Keratinocyte (primary cell): Measurements from ENCODE around the gene GCNT2. TPM values are rescaled to one million over a fixed set of nuclear protein-coding genes. Genes with fewer than 3 reads are reported as not detected.

Source experiments
- DNase-seq: peaks from one replicate; pipeline ENCODE4 v3.0.0-alpha.2; 2011; ENCODE audit warnings: low read depth, missing footprints, low spot score
- FAIRE-seq: peaks from 2 replicates; lab custom pipeline; 2011; peaks lifted over from hg19 to GRCh38; lab: Jason Lieb, UNC
- H2AFZ ChIP-seq: 2 replicates; pipeline ENCODE4 v1.6.0; 2012; ENCODE audit warnings: low read length, control low read depth, inconsistent platforms; ENCODE audit not compliant: control insufficient read depth
- H3K27ac ChIP-seq: 2 replicates; pipeline ENCODE4 v1.5.1; 2011; ENCODE audit warnings: low read length; ENCODE audit not compliant: control insufficient read depth, insufficient read depth
- H3K27me3 ChIP-seq: 3 replicates; pipeline ENCODE4 v1.6.0; 2011; ENCODE audit warnings: low read length; ENCODE audit not compliant: control insufficient read depth, insufficient read depth; ENCODE audit errors: extremely low read depth
- H3K36me3 ChIP-seq, 2 experiments: 2 replicates in 1 of 2; 3 replicates in 1 of 2; pipeline ENCODE4 v1.5.1; 2011; ENCODE audit warnings: low read length in 2 of 2, mild to moderate bottlenecking in 1 of 2; ENCODE audit not compliant: control insufficient read depth in 2 of 2, insufficient read depth in 2 of 2; ENCODE audit errors: extremely low read depth in 1 of 2
- H3K4me1 ChIP-seq: 3 replicates; pipeline ENCODE4 v1.5.1; 2011; ENCODE audit warnings: low read length; ENCODE audit not compliant: control insufficient read depth, insufficient read depth; ENCODE audit errors: extremely low read depth
- H3K4me2 ChIP-seq: 3 replicates; pipeline ENCODE4 v1.6.0; 2011; ENCODE audit warnings: low read depth, low read length; ENCODE audit not compliant: control insufficient read depth, insufficient read depth; ENCODE audit errors: extremely low read depth
- H3K4me3 ChIP-seq, 3 experiments: fragments of 200-600 bp in 1 of 3; sonication (generic) in 1 of 3; 2 replicates in 2 of 3; 3 replicates in 1 of 3; pipeline ENCODE4 v1.5.1; 2011 to 2016; ENCODE audit warnings: low read length in 3 of 3, mild to moderate bottlenecking in 3 of 3, control low read depth in 2 of 3, inconsistent platforms in 1 of 3, low read depth in 1 of 3, mixed read lengths in 1 of 3, mixed run types in 1 of 3, moderate library complexity in 1 of 3; ENCODE audit not compliant: control insufficient read depth in 2 of 3, insufficient read depth in 2 of 3; ENCODE audit errors: extremely low read depth in 1 of 3
- H3K79me2 ChIP-seq: 2 replicates; pipeline ENCODE4 v1.6.0; 2012; ENCODE audit warnings: low read length; ENCODE audit not compliant: control insufficient read depth, insufficient read depth
- H3K9ac ChIP-seq: 3 replicates; pipeline ENCODE4 v1.6.0; 2011; ENCODE audit warnings: low read length; ENCODE audit not compliant: control insufficient read depth, insufficient read depth; ENCODE audit errors: extremely low read depth
- H3K9me1 ChIP-seq: 3 replicates; pipeline ENCODE4 v1.6.0; 2011; ENCODE audit warnings: low read length; ENCODE audit not compliant: control insufficient read depth, insufficient read depth; ENCODE audit errors: extremely low read depth
- H3K9me3 ChIP-seq: 2 replicates; pipeline ENCODE4 v1.5.1; 2012; ENCODE audit warnings: low read depth, low read length; ENCODE audit not compliant: control insufficient read depth
- H4K20me1 ChIP-seq: 3 replicates; pipeline ENCODE4 v1.6.0; 2011; ENCODE audit warnings: low read length; ENCODE audit not compliant: control insufficient read depth, insufficient read depth; ENCODE audit errors: extremely low read depth
- CTCF ChIP-seq, 3 experiments: IDR thresholded peaks in 1 of 3; conservative IDR thresholded peaks in 1 of 3; optimal IDR thresholded peaks in 1 of 3; 2 replicates in 2 of 3; 3 replicates in 1 of 3; pipeline versions ENCODE3 to v1.5.1; 2011; ENCODE audit warnings: low read length in 3 of 3, mild to moderate bottlenecking in 3 of 3, moderate library complexity in 2 of 3, control low read depth in 1 of 3, inconsistent platforms in 1 of 3; ENCODE audit not compliant: insufficient read depth in 2 of 3; ENCODE audit errors: extremely low read depth in 1 of 3
- EZH2 ChIP-seq: IDR thresholded peaks from one replicate; pipeline ENCODE4 v1.6.1; 2012; ENCODE audit warnings: inconsistent platforms, mild to moderate bottlenecking, low read length, moderate library complexity
- dilution Hi-C: fragments of 300-500 bp; cut with MboI; formaldehyde crosslinking; loops from one replicate; pipeline ENCODE4 v1.7.0; 2020; ENCODE audit warnings: low sequenced_read_pairs; ENCODE audit not compliant: extremely low pct_ligation_motif_present
- polyA plus RNA-seq, 5 experiments: library from polyadenylated mRNA; depleted of rRNA in 3 of 5; stranded (reverse) in 3 of 5; stranded (forward) in 1 of 5; unstranded in 1 of 5; fragments of >200 nt; gene quantifications; 1 replicate in 1 of 5; 2 replicates in 3 of 5; 3 replicates in 1 of 5; pipeline versions ENCODE4 v1.2.1 to v1.2.3, GENCODE V29; 2011 to 2012; ENCODE audit warnings: missing spikeins in 2 of 5, low read depth in 1 of 5, low replicate concordance in 1 of 5

Gene GCNT2
- polyA plus RNA-seq, 1 donor (not counting 4 experiments of a cell fraction or from before 2014, with no cell fraction given), result 7.3 TPM

GRCh38 chr6:10545482-10545881, 24.3 kb downstream of the GCNT2 start:
- H3K9me3 ChIP-seq, result no peaks in the 10 kb centered on the region
- H3K9ac ChIP-seq, result no peak overlapping the region
- DNase-seq, result no peak
- no peak overlapping the region for H3K4me3 ChIP-seq
- no peak for FAIRE-seq
- H3K79me2 ChIP-seq, result no peaks in the 10 kb centered on the region
- no peaks in the 10 kb centered on the region for H3K9me1 ChIP-seq
- no peaks in the 10 kb centered on the region for H4K20me1 ChIP-seq
- H3K4me2 ChIP-seq, result no peak overlapping the region
- H3K36me3 ChIP-seq, result peaks cover 0 to under 1% of the 10 kb centered on the region in 2 experiments
- dilution Hi-C loops, result no loop called here
- no peak overlapping the region for H2AFZ ChIP-seq
- peaks cover under 1% of the 10 kb centered on the region for H3K4me1 ChIP-seq
- TF ChIP-seq CTCF (optimal IDR thresholded peaks at IDR 0.05 in 1 of 3, IDR thresholded peaks at IDR 0.05 in 1 of 3, conservative IDR thresholded peaks at IDR 0.05 in 1 of 3; ENCODE audit: extremely low read depth in 1 of 3, insufficient read depth in 2 of 3, low read length in 3 of 3) (no peak), EZH2 (no peak)
- no peaks in the 10 kb centered on the region for H3K27me3 ChIP-seq
- H3K27ac ChIP-seq, result no peak overlapping the region

- dilution Hi-C loops, result no loop called here
- Histone ChIP-seq H3K9me3 (no peaks in the 10 kb centered on the region), H3K27me3 (no peaks in the 10 kb centered on the region)
Observed at GRCh38 chr6:10547809-10548208, 26.7 kb downstream of the GCNT2 start.

More at GRCh38 chr6:10547809-10548208, 26.7 kb downstream of the GCNT2 start:
- peaks cover 6% of the 10 kb centered on the region for H3K4me1 ChIP-seq
- no peak overlapping the region for H2AFZ ChIP-seq
- no peaks in the 10 kb centered on the region for H3K9me1 ChIP-seq
- H3K36me3 ChIP-seq, result no peaks in the 10 kb centered on the region
- no peaks in the 10 kb centered on the region for H3K79me2 ChIP-seq
- no peaks in the 10 kb centered on the region for H4K20me1 ChIP-seq
- H3K4me3 ChIP-seq, result no peak overlapping the region
- no peak for TF ChIP-seq CTCF (optimal IDR thresholded peaks at IDR 0.05 in 1 of 3, IDR thresholded peaks at IDR 0.05 in 1 of 3, conservative IDR thresholded peaks at IDR 0.05 in 1 of 3; ENCODE audit: extremely low read depth in 1 of 3, insufficient read depth in 2 of 3, low read length in 3 of 3)
- TF ChIP-seq EZH2, result no peak
- no peak overlapping the region for H3K4me2 ChIP-seq
- no peak overlapping the region for H3K9ac ChIP-seq
- no peak for FAIRE-seq
- no peak for DNase-seq
- H3K27ac ChIP-seq, result no peak overlapping the region
